ENCODE data around the gene KLF9.
"Not testable (repeated sequence)": the region's sequence is repeated elsewhere in the genome, so short reads cannot be mapped to it uniquely, and the experiment has no call there.

The KLF9 gene

DNA sequence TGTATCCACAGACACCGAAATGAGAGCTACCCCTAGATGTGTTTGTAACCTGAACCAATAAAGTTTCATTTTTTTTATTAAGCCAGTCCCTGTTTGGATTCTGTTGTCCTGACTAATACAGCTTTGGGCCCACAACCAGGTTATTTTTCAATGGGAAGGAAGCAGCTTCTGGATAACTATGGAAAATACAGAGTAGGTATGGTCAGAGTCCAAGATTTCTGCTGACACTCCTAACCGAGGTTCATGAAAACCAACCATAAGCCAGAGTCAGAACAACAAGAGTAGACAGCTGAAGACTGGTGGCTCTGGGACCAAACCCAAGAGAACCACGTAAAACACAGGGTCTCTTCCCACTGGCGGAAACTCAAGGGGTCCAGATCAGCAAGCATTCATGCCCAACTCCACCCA, 10.8 kb downstream of the KLF9 start:
- DNase-seq = no peak

DNA sequence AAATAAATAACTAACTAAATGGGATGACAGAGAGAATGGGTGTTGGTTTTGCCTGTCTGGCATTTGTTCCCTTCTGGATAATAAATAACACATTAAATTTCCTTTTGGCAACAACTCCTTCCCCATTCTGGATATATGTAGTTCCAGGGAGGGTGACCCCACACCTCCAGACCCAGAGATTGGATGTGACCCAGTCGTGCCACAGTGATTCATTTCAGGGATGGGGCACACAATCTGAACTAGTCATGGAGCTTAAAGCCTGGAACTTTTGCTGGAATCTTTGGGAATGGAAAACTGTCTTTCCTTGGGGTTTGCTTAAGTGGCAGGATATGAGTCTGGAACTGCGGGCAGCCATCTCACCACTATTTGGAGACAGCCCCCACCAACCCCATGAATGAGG, 11.3 kb downstream of the KLF9 start:
- DNase-seq = no peak

DNA sequence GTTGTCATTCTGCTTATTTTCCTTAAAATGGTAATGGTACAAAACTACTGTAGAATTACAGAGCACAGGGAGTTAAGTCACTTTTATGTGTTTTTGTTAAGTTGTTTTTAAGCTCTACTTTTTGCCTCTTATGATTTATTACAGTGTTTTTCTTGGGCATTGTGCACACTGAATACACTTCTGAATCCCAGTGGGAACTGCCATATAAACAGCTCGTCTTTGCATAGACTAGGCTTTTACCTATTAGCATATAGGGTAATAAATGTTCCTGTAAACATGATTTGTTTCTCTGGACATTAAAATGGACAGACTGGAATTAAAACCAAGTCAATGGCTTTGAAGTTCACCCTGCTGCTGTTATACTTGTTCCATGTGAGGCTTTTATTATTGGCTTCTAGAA, 12.2 kb downstream of the KLF9 start:
- DNase-seq = no peak

- DNase-seq = not testable (repeated sequence)
Measured at GRCh38 chr9:70401241-70401640, 13.2 kb downstream of the KLF9 start.

DNA sequence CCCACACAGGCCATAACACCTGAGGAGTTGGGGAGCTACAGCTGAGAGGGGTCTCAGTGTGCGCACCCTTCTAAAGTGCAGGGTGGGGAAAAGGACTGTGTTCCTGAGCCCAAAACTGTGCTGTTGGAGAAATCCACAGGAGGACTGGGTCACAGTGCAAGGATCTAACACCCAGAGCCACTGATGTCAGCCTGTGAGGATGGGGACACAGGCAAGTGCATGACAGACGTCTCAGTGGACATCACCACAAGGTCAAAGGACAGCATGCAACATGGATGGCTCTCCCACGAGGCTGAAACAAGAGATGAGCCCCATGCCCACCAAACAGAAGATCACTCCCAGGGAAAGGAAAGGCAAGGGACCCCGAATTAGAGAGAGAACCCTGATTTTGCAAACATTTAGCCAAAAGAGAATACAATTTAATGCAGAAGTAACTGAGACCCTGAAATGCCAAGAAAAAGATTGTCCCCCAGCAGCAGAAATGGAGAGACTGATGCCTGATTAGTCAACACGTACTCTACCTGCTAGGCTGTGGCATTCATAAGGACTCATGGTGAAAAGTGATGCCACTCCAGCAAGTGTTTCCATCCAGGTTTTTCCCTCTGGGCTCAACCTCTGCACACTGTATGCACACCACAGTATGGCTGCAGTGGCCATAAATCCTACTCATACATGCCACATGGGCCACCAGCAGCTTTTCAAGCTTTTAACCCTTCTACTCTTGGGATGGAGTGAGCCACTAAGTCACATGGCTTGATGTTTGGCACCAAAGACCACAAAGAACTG, 14.2 kb downstream of the KLF9 start:
- DNase-seq = no peak

GRCh38 chr9:70399141-70399540, 15.3 kb downstream of the KLF9 start:
- DNase-seq = no peak

DNA sequence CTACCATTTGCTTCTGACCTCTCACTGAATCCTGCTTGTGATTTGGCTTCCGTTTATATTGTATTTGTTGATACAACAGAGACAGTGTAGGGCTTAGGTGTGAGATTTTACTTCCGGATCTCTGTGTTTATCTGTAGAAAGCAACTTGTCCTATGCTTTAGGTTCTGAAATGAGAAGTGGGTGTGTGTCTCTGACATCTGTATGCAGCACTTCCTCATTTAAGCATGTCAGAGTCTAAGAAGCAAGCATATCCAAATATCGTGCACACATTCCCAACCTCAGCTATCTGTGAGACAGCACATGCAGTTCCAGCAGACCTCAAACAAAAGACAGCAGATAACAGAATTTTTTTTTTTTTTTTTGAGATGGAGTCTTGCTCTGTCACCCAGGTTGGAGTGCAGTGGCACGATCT, 16.3 kb downstream of the KLF9 start:
- peak in 1 of 5 donors; percentile 65 for DNase-seq

- no peak for DNase-seq
Measured at GRCh38 chr9:70395652-70396051, 18.8 kb downstream of the KLF9 start.

GRCh38 chr9:70392850-70393249, 21.6 kb downstream of the KLF9 start:
- DNase-seq = no peak

- DNase-seq = no peak
Measured at GRCh38 chr9:70392189-70392588, 22.3 kb downstream of the KLF9 start.

- no peak for DNase-seq
Measured at GRCh38 chr9:70390933-70391341, 23.5 kb downstream of the KLF9 start.

DNA sequence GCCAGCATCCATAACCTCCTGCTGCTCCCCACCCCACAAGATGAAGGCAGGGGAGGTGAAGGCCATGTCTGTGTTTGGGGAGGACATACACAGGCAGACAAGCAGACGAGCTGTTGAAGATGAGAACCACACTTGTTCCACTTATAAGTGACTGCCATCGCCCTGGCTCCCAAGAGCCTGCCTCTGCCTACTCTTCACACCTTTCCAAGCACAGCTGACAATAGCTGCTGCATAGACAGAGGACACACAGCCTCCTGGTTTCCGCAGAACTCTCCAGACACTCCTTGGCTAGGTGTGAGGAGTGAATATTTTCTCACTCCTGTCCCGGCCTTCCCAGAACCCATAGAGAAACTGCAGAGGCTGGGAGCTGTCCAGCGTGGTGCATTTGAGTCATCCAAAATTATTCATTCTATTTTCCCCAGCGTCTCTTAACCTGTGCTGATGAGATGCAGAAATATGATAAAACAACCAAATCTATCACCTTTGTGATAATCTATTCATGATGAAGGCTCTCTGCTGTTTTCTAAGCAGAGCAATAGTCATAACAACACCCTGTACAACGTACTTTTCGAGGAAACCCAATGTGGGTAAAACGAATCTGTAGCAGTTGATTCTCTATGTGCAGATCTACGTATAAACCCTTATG, 24.7 kb downstream of the KLF9 start:
- DNase-seq = peak in 1 of 5 donors; percentile 37

GRCh38 chr9:70389188-70389587, 25.3 kb downstream of the KLF9 start:
- no peak for DNase-seq

DNA sequence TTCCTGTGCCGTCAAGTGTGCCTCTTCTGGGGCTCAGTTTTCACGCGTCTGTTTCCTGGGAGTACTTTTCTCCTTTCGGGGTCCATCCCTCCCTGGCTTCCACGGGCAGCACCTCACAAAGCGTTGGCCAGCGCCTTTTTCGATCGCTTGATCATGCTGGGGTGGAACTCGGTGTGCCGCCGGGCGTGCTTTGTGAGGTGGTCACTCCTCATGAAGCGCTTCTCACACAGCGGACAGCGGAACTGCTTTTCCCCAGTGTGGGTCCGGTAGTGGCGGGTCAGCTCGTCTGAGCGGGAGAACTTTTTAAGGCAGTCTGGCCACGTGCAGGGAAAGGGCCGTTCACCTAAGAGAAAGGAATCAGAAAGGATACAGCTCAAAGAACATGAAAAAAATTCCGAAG, 26.8 kb downstream of the KLF9 start:
- no peak for DNase-seq

GRCh38 chr9:70385426-70385825, 29.0 kb downstream of the KLF9 start:
- no peak for DNase-seq

- no peak for DNase-seq
Measured at GRCh38 chr9:70382709-70383605, 31.5 kb downstream of the KLF9 start.

GRCh38 chr9:70382046-70382708, 32.3 kb downstream of the KLF9 start:
- DNase-seq = no peak

- DNase-seq = no peak
Measured at GRCh38 chr9:70374962-70375618, 39.4 kb downstream of the KLF9 start.

GRCh38 chr9:70367305-70367930, 47.0 kb downstream of the KLF9 start:
- DNase-seq = no peak

GRCh38 chr9:70363760-70364159, 50.7 kb downstream of the KLF9 start:
- no peak for DNase-seq

DNA sequence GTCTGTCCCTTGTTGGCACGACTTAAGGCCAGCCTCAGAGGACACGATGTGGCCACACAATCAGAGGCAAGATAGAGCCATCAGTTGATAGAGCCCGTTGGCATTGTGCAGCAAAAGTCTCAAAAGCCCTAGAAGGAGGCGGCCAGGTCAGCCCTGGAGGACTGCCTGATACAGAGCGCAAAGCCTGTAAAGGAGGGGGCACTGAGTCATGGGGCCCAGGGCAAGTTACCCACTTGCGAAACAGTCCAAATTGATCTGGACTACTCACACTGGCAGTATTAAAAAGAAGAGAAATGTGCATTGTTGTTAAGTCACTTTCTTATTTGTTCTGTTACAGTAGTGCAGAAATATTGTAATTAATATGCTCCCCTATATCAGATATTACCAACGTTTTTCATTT, 51.5 kb downstream of the KLF9 start:
- no peak for DNase-seq

- no peak for DNase-seq
Measured at GRCh38 chr9:70355801-70356200, 58.7 kb downstream of the KLF9 start.
